ENCODE data around the gene CD209.

The CD209 gene

GRCh38 chr19:7789447-7789846, 42.1 kb upstream of the CD209 start:
- TF ChIP-seq CTCF (IDR thresholded peaks at IDR 0.05; ENCODE audit: low read depth, low read length, missing control alignments) = no peak
- DNase-seq (ENCODE audit: low read depth) = no peak
- in situ Hi-C loops (cut with HindIII; ENCODE audit: low sequenced_read_pairs) = loop anchor here (25.0 kb wide), 1 partner anchor 202 kb away; the partner anchor contains the start of gene CAMSAP3
- H3K4me3 ChIP-seq (ENCODE audit: low read depth, low read length) = no peak overlapping the region

- no peak for DNase-seq (ENCODE audit: low read depth)
- no peak overlapping the region for H3K4me3 ChIP-seq (ENCODE audit: low read depth, low read length)
- in situ Hi-C loops (cut with HindIII; ENCODE audit: low sequenced_read_pairs) = loop anchor here (25.0 kb wide), 1 partner anchor 202 kb away; the partner anchor contains the start of gene CAMSAP3
- no peak for TF ChIP-seq CTCF (IDR thresholded peaks at IDR 0.05; ENCODE audit: low read depth, low read length, missing control alignments)
These were observed 41.6 kb upstream of the CD209 start for GRCh38 chr19:7788933-7789323.

GRCh38 chr19:7788178-7788932, 41.0 kb upstream of the CD209 start:
- no peak for TF ChIP-seq CTCF (IDR thresholded peaks at IDR 0.05; ENCODE audit: low read depth, low read length, missing control alignments)
- H3K4me3 ChIP-seq (ENCODE audit: low read depth, low read length) = no peak overlapping the region
- in situ Hi-C loops (cut with HindIII; ENCODE audit: low sequenced_read_pairs) = loop anchor here (25.0 kb wide), 1 partner anchor 201 kb away; the partner anchor contains the start of gene CAMSAP3
- DNase-seq (ENCODE audit: low read depth) = no peak

GRCh38 chr19:7787602-7788177, 40.4 kb upstream of the CD209 start:
- DNase-seq (ENCODE audit: low read depth) = no peak
- TF ChIP-seq CTCF (IDR thresholded peaks at IDR 0.05; ENCODE audit: low read depth, low read length, missing control alignments) = no peak
- in situ Hi-C loops (cut with HindIII; ENCODE audit: low sequenced_read_pairs) = loop anchor here (25.0 kb wide), 1 partner anchor 200 kb away; the partner anchor contains the start of gene CAMSAP3
- H3K4me3 ChIP-seq (ENCODE audit: low read depth, low read length) = no peak overlapping the region

GRCh38 chr19:7787141-7787540, 39.8 kb upstream of the CD209 start:
- in situ Hi-C loops (cut with HindIII; ENCODE audit: low sequenced_read_pairs) = loop anchor here (25.0 kb wide), 1 partner anchor 200 kb away; the partner anchor contains the start of gene CAMSAP3
- TF ChIP-seq CTCF (IDR thresholded peaks at IDR 0.05; ENCODE audit: low read depth, low read length, missing control alignments) = no peak

GRCh38 chr19:7784856-7785255, 37.5 kb upstream of the CD209 start:
- TF ChIP-seq CTCF (IDR thresholded peaks at IDR 0.05; ENCODE audit: low read depth, low read length, missing control alignments) = no peak
- no peak for DNase-seq (ENCODE audit: low read depth)
- no peak overlapping the region for H3K4me3 ChIP-seq (ENCODE audit: low read depth, low read length)
- in situ Hi-C loops (cut with HindIII; ENCODE audit: low sequenced_read_pairs) = loop anchor here (25.0 kb wide), 1 partner anchor 198 kb away; the partner anchor contains the start of gene CAMSAP3

More at GRCh38 chr19:7787141-7787540, 39.8 kb upstream of the CD209 start:
- no peak for DNase-seq (ENCODE audit: low read depth)
- no peak overlapping the region for H3K4me3 ChIP-seq (ENCODE audit: low read depth, low read length)

Data from astrocyte of the cerebellum (primary cell).